GM06990 (cell line): ENCODE results near the gene RASA3.

Experiments
- DNase-seq: peaks from one replicate; pipeline ENCODE4 v3.0.0-alpha.2; 2011; ENCODE audit not compliant: insufficient read length; ENCODE audit errors: extremely low read depth
- H3K27me3 ChIP-seq: replicated peaks from 2 replicates; pipeline ENCODE4 v1.6.0; 2011; ENCODE audit warnings: low read length; ENCODE audit not compliant: control insufficient read depth, insufficient read depth
- H3K36me3 ChIP-seq: 2 replicates; pipeline ENCODE4 v1.5.1; 2011; ENCODE audit warnings: low read length; ENCODE audit not compliant: control insufficient read depth, insufficient read depth
- H3K4me3 ChIP-seq: replicated peaks from 2 replicates; pipeline ENCODE4 v1.5.1; 2011; ENCODE audit warnings: low read depth, mild to moderate bottlenecking, control low read depth, low read length
- TF ChIP-seq, protein P1 (sequence below): IDR thresholded peaks from 2 replicates; pipeline ENCODE4 v1.5.1; 2011; ENCODE audit warnings: low read length, control low read depth, mild to moderate bottlenecking, inconsistent platforms; ENCODE audit not compliant: insufficient read depth, poor library complexity, severe bottlenecking

Gene RASA3

DNA sequence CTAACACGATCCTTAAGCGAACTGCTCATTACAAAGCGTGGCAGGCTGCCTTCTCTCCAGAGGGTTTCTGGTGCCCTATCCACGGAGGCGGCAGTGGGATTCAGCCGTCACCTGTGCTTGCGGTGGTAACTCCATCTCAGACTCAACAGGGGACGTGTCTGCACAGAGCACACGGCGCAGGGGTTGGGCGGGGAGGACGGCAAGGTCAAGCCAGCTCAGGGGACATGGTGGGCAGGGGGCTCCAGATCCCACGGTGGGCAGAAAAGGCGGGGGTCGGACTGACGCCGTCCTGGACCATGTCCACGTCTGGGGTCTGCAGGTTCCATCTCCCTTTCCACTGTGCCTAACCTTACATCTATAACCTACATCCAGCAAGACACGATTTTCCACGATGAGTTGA lies 70.7 kb downstream of the RASA3 start:
- Histone ChIP-seq H3K36me3 (peaks cover 8% of the 10 kb centered on the region), H3K27me3 (no peaks in the 10 kb centered on the region), H3K4me3 (no peak overlapping the region)
- DNase-seq, result no peak
- TF ChIP-seq, protein P1, sequence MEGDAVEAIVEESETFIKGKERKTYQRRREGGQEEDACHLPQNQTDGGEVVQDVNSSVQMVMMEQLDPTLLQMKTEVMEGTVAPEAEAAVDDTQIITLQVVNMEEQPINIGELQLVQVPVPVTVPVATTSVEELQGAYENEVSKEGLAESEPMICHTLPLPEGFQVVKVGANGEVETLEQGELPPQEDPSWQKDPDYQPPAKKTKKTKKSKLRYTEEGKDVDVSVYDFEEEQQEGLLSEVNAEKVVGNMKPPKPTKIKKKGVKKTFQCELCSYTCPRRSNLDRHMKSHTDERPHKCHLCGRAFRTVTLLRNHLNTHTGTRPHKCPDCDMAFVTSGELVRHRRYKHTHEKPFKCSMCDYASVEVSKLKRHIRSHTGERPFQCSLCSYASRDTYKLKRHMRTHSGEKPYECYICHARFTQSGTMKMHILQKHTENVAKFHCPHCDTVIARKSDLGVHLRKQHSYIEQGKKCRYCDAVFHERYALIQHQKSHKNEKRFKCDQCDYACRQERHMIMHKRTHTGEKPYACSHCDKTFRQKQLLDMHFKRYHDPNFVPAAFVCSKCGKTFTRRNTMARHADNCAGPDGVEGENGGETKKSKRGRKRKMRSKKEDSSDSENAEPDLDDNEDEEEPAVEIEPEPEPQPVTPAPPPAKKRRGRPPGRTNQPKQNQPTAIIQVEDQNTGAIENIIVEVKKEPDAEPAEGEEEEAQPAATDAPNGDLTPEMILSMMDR, result no peak

DNA sequence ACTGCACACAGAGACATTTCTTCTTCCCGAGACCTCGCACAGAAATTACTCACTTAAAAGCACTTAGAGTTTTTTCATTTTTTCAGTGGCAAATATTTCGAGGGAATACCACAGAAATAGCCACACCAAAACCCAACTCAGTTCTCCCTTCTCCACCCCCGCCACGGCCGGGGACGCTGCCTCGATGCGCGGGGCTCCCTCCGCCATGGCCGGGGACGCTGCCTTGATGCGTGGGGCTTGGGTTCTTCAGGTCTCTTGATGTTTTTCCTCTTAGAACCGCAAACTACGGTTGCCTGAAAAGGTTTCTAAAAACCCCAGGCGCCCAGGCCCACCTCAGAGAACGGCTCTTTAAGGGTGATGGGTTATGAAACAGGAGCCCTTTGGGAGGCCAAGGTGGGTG lies 71.4 kb downstream of the RASA3 start:
- DNase-seq, result no peak
- TF ChIP-seq, protein P1, result no peak
- Histone ChIP-seq H3K36me3 (peaks cover 10% of the 10 kb centered on the region), H3K27me3 (no peaks in the 10 kb centered on the region), H3K4me3 (no peak overlapping the region)

DNA sequence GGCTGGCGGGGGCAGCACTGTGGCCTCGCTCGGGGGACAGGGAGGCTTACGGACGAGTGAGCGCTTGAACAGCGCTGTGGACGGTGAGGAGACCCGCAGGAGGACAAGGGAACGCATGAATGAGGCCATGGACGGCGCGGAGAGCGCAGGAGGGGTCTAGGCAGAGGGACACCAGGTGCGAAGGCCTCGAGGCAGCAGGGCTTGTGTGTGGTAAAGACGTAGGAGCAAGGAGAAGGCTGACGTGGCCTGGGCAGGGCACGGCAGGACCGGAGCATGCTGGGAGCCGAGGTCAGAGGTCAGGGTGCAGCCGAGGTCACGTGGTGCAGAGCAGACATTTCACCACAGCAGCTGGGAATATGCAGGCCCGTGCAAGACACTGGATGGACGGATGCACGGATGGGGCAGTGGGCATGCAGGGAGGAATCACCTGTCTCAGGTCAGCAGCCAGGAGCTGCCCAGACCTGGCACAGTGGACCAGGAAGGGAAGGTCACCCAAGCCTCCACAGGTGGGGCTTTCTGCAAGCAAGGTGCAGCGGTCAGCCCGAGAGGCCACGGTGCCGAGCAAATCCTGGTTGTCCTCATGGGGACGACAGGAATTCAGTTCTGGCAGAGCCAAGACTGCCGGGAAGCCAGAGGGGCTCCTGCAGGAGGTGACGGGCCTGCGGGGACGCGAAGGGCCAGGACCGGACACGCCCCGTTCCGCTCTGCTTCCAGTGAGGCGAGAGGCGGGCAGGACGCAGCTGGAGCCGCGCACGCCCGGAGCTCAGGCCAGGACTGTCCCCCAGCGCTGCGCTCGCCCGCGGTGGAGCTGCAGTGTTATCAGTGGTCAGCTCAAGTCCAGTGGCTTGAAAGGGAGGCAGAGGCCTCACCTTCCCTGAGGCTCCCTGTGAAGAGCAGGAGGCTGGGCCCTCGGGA lies 72.2 kb downstream of the RASA3 start:
- no peak for DNase-seq
- no peak overlapping the region for H3K4me3 ChIP-seq
- TF ChIP-seq, protein P1, result no peak

DNA sequence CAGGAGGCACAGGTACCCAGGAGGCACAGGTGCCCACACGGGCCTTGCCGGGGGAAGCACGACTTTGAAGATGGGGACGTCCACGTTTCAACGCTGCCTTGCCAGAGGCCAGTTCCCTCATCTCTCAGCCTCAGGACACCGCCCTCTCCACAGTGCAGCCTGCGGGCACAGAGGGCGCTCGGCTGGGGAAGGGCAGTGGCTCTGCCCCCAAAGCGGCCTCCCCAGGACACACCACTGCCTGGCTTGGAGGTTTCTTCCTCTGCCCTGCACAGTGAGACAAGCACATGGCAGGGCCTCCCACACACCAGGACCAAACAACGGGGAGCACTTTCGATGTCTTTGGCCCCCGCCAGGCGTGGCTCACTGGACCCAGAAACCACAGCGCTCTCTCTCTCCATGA lies 73.0 kb downstream of the RASA3 start:
- no peak for DNase-seq
- H3K4me3 ChIP-seq, result no peak overlapping the region
- no peaks in the 10 kb centered on the region for H3K27me3 ChIP-seq
- TF ChIP-seq, protein P1, result no peak
- H3K36me3 ChIP-seq, result peaks cover 24% of the 10 kb centered on the region

More for the DNA sequence above, 72.2 kb downstream of the RASA3 start:
- H3K27me3 ChIP-seq, result no peaks in the 10 kb centered on the region
- peaks cover 18% of the 10 kb centered on the region for H3K36me3 ChIP-seq

DNA sequence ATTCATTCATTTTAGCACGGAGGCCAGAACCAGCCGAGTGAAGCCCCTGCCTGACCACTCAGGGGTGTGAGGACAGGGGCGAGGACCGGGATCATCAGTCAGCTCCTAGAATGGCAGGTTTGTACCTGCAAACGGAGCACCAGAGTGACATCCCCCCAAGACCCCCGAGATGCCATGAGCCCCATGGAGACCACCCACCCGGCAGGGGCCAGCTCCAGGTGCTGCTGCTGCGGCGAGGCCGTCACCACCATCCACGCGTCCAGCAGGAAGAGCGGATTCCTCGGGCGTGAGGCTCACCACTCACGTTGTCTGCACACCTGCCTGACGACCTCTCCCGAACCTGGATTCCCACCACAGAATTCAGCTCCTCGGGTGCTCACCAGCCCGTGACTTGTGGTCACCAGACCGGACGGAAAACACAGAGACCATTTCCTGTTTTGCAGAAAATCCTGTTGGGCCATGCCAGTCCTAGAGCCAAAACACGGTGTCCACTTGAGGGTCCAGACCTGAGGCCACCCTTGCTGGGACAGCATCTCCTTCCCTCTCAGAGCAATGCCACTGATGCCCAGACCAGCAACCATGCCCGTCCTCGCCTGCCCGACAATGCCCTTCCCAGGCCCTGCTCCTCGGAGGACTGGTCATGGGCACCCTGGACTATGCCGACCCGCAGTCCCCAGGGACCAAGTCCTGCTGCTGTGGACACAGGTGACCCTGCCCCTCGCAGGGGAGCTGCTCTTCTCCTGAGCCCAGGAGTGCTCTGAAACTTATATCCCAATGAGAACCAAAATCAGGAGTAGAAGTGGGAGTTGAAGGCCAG lies 74.2 kb downstream of the RASA3 start:
- Histone ChIP-seq H3K36me3 (peaks cover 24% of the 10 kb centered on the region), H3K27me3 (no peaks in the 10 kb centered on the region), H3K4me3 (no peak overlapping the region)
- no peak for DNase-seq
- TF ChIP-seq, protein P1, result no peak
